ENCODE results near the gene BRAT1.

Gene BRAT1

GRCh38 chr7:2518737-2519118 is 36.6 kb downstream of the BRAT1 start:
- TF ChIP-seq, protein P1, sequence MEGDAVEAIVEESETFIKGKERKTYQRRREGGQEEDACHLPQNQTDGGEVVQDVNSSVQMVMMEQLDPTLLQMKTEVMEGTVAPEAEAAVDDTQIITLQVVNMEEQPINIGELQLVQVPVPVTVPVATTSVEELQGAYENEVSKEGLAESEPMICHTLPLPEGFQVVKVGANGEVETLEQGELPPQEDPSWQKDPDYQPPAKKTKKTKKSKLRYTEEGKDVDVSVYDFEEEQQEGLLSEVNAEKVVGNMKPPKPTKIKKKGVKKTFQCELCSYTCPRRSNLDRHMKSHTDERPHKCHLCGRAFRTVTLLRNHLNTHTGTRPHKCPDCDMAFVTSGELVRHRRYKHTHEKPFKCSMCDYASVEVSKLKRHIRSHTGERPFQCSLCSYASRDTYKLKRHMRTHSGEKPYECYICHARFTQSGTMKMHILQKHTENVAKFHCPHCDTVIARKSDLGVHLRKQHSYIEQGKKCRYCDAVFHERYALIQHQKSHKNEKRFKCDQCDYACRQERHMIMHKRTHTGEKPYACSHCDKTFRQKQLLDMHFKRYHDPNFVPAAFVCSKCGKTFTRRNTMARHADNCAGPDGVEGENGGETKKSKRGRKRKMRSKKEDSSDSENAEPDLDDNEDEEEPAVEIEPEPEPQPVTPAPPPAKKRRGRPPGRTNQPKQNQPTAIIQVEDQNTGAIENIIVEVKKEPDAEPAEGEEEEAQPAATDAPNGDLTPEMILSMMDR (IDR thresholded peaks at IDR 0.05; ENCODE audit: control insufficient read depth, extremely low read depth, insufficient read depth), result no peak
- no peak for DNase-seq (ENCODE audit: low read depth)
- H3K4me3 ChIP-seq (ENCODE audit: low read depth, low read length), result peak overlapping the region; percentile 43; the same call in 1 of the 2 replicates

DNA sequence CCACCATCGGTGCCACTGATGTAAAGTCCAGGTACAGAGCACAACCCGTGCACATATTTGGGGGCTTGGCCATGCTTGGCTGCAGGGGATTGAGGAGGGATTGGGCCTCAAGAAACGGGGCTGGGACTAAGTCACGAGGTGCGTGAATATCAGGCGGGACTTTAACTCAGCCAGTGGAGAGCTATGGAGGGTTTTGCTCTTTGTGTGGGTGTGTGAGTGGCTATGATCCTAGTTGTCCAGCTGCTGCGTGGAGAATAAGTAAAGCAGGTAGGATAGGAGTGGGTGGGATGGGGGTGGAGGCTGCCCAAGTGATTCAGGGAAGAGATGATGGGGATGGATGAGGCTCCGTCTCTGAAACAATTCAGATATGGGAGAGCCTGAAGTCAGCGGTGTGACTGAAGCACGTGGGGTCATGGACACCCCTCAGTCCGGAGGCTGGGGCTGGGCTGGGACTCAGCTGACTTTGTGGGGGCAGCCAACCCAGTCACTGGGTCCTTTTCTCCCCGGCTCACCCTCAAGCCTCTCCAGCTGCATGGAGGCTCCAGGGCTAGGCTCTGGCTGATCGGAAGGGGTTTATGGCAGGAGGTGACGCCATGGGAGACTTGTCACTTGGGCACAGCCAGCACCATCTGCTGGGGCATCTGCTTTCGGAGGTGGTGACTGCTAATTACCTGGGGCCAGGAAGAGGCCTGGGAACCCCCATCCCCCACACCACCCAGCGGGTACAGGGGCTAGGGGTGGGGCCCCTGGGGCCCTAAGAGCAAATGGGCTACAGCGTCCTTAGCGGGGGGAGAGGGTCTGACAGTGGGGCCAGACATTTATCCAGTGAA is 37.4 kb downstream of the BRAT1 start:
- TF ChIP-seq, protein P1 (IDR thresholded peaks at IDR 0.05; ENCODE audit: control insufficient read depth, extremely low read depth, insufficient read depth), result no peak
- H3K4me3 ChIP-seq (ENCODE audit: low read depth, low read length), result no peak overlapping the region
- DNase-seq (ENCODE audit: low read depth), result no peak

GRCh38 chr7:2517026-2517425 is 38.3 kb downstream of the BRAT1 start:
- DNase-seq (ENCODE audit: low read depth), result no peak
- TF ChIP-seq, protein P1 (IDR thresholded peaks at IDR 0.05; ENCODE audit: control insufficient read depth, extremely low read depth, insufficient read depth), result no peak
- no peak overlapping the region for H3K4me3 ChIP-seq (ENCODE audit: low read depth, low read length)

- DNase-seq (ENCODE audit: low read depth), result no peak
- TF ChIP-seq, protein P1 (IDR thresholded peaks at IDR 0.05; ENCODE audit: control insufficient read depth, extremely low read depth, insufficient read depth), result no peak
- H3K4me3 ChIP-seq (ENCODE audit: low read depth, low read length), result no peak overlapping the region
Observed at GRCh38 chr7:2516194-2516555, 39.1 kb downstream of the BRAT1 start.

GRCh38 chr7:2515424-2516193 is 39.7 kb downstream of the BRAT1 start:
- TF ChIP-seq, protein P1 (IDR thresholded peaks at IDR 0.05; ENCODE audit: control insufficient read depth, extremely low read depth, insufficient read depth), result no peak
- no peak for DNase-seq (ENCODE audit: low read depth)
- no peak overlapping the region for H3K4me3 ChIP-seq (ENCODE audit: low read depth, low read length)

DNA sequence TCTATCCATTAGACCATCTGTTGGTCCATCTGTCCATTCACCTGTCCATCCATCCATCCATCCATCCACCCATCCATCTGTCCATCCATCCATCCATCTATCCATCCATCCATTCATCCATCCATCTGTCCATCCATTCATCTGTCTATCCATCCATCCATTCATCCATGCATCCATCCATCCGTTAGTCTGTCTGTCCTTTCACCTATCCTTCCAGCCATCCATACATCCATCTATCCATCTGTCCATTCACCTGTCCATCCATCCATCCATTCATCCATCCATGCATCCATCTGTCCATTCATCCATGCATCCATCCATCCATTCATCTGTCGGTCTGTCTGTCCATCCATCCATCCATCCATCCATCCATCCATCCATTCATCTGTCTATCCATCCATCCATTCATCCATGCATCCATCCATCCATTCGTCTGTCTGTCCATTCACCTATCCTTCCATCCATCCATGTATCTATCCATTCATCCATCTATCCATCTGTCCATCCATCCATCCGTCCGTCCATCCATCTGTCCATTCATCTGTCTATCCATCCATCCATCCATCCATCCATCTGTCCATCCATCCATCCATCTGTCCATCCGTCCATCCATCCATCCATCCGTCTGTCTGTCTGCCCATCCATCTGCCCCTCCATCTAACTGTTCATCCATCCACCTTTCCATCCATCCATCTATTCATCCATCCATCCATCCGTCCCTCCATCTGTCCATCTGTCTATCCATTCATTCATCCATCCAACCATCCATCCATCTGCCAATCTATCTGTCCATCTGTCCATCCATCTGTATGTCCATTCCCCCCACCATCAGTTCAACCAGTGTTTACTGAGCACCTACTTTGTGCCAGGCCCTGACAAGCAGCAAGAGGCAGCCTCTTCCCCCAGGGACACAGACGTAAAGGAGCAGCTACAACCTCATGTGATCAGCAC is 40.6 kb downstream of the BRAT1 start:
- no peak overlapping the region for H3K4me3 ChIP-seq (ENCODE audit: low read depth, low read length)
- TF ChIP-seq, protein P1 (IDR thresholded peaks at IDR 0.05; ENCODE audit: control insufficient read depth, extremely low read depth, insufficient read depth), result no peak
- no peak for DNase-seq (ENCODE audit: low read depth)
